WI38 (cell line): ENCODE measurements around the gene PSMD1.
"Not testable (repeated sequence)": the region's sequence is repeated elsewhere in the genome, so short reads cannot be mapped to it uniquely, and the experiment has no call there.

Experiments used
- H3K4me3 ChIP-seq: 2 replicates; pipeline ENCODE4 v1.5.1; 2011; ENCODE audit warnings: low read depth, mild to moderate bottlenecking, control low read depth, low read length
- CTCF ChIP-seq: IDR thresholded peaks from 2 replicates; pipeline ENCODE4 v1.5.1; 2012; ENCODE audit warnings: low read depth, mild to moderate bottlenecking, control low read depth, low read length

Gene PSMD1

GRCh38 chr2:231084565-231084964 lies 27.9 kb downstream of the PSMD1 start:
- no peak overlapping the region for H3K4me3 ChIP-seq
- TF ChIP-seq CTCF = no peak

- no peak overlapping the region for H3K4me3 ChIP-seq
- TF ChIP-seq CTCF = no peak
Observed at GRCh38 chr2:231088754-231089153, 32.1 kb downstream of the PSMD1 start.

- H3K4me3 ChIP-seq = no peak overlapping the region
- no peak for TF ChIP-seq CTCF
Observed at GRCh38 chr2:231093933-231094332, 37.3 kb downstream of the PSMD1 start.

- no peak overlapping the region for H3K4me3 ChIP-seq
- no peak for TF ChIP-seq CTCF
Observed at GRCh38 chr2:231094736-231095346, 38.2 kb downstream of the PSMD1 start.

GRCh38 chr2:231099918-231100317 lies 43.3 kb downstream of the PSMD1 start:
- TF ChIP-seq CTCF = no peak
- no peak overlapping the region for H3K4me3 ChIP-seq

GRCh38 chr2:231100321-231100720 lies 43.7 kb downstream of the PSMD1 start:
- H3K4me3 ChIP-seq = not testable (repeated sequence)

- H3K4me3 ChIP-seq = no peak overlapping the region
- no peak for TF ChIP-seq CTCF
Observed at GRCh38 chr2:231100990-231101389, 44.3 kb downstream of the PSMD1 start.

GRCh38 chr2:231102772-231103171 lies 46.1 kb downstream of the PSMD1 start:
- no peak for TF ChIP-seq CTCF
- no peak overlapping the region for H3K4me3 ChIP-seq
